GM20000 (cell line): ENCODE data around the gene TSPAN13.

Experiments
- DNase-seq: peaks from one replicate; pipeline ENCODE4 v3.0.0; 2012; ENCODE audit warnings: low spot score
- TF ChIP-seq, protein P1 (sequence below): IDR thresholded peaks from 2 replicates; pipeline ENCODE4 v1.5.1; 2012; ENCODE audit warnings: mild to moderate bottlenecking, control low read depth; ENCODE audit errors: extremely low read depth, missing control alignments

TSPAN13 gene

GRCh38 chr7:16811551-16811950 lies 58.0 kb downstream of the TSPAN13 start:
- DNase-seq, result no peak

GRCh38 chr7:16812542-16813231 lies 59.1 kb downstream of the TSPAN13 start:
- TF ChIP-seq, protein P1, sequence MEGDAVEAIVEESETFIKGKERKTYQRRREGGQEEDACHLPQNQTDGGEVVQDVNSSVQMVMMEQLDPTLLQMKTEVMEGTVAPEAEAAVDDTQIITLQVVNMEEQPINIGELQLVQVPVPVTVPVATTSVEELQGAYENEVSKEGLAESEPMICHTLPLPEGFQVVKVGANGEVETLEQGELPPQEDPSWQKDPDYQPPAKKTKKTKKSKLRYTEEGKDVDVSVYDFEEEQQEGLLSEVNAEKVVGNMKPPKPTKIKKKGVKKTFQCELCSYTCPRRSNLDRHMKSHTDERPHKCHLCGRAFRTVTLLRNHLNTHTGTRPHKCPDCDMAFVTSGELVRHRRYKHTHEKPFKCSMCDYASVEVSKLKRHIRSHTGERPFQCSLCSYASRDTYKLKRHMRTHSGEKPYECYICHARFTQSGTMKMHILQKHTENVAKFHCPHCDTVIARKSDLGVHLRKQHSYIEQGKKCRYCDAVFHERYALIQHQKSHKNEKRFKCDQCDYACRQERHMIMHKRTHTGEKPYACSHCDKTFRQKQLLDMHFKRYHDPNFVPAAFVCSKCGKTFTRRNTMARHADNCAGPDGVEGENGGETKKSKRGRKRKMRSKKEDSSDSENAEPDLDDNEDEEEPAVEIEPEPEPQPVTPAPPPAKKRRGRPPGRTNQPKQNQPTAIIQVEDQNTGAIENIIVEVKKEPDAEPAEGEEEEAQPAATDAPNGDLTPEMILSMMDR, result no peak
- no peak for DNase-seq

More at GRCh38 chr7:16811551-16811950, 58.0 kb downstream of the TSPAN13 start:
- TF ChIP-seq, protein P1, result no peak

DNA sequence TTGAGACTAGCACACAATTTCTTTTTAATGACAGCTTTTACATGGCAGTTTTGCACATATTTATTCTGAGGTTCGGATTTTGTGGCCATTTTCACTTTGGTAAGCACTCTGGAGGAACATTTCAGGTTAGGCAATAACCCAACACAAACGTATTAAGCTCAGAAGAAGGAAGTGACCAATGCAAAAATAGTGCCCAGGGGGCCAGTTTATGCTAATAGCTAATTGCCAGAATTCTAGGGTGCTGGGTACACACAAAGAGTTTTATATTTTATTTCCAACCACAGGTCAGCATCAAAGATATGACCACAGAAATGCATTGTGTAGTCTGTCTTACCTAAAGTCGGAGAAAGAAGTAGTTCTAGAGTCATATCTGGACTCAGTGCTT lies 59.7 kb downstream of the TSPAN13 start:
- no peak for DNase-seq
- TF ChIP-seq, protein P1, result no peak

DNA sequence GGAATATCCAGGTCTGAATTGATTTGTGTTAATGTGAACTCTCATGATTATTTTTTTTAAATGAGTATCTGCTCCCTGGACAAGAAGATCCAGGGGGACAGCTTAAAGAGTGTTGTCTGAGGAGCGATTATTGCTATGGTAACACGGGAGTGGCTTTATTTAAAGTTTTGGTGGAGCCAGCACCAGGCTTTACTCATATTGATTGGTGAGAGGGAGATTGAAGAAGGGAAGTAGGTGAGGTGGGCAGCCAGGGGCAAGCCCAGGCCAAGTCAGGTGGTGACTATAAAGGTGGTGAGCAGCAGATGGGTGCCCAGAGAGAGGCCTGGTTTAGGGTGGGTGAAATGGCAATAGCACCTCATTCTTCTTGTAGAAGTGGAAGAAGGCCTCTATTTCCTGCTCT lies 61.4 kb downstream of the TSPAN13 start:
- TF ChIP-seq, protein P1, result no peak
- no peak for DNase-seq

DNA sequence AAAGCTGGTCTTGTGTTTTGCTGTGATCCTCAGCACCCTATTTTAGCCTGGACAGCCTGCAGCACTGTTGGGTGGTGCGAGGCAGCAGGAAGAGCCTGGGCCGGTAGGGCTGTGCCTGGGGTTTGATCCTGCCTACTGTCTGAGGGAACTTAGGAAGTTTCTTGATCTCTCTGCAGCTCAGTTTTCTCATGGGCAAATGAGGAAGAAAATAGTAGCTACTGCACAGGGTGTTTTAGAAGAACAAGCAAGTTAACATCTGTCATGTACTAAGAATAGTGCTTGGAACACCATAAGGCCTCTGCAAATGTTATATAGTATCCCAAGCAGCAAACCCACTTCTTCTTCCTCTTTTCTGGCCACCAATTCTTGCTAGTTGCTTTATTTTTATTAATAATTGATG lies 63.3 kb downstream of the TSPAN13 start:
- DNase-seq, result no peak
- TF ChIP-seq, protein P1, result no peak

- TF ChIP-seq, protein P1, result no peak
- DNase-seq, result no peak
Measured at GRCh38 chr7:16817536-16817935, 64.0 kb downstream of the TSPAN13 start.

- DNase-seq, result no peak
- TF ChIP-seq, protein P1, result no peak
Measured at GRCh38 chr7:16818732-16819131, 65.2 kb downstream of the TSPAN13 start.
